GM12892 (cell line): ENCODE data around the gene KCNS1.

ENCODE experiments used
- DNase-seq: peaks from one replicate; pipeline ENCODE4 v3.0.0; 2011; ENCODE audit not compliant: insufficient read length
- FAIRE-seq: peaks from 2 replicates; lab custom pipeline; 2011; peaks lifted over from hg19 to GRCh38; lab: Jason Lieb, UNC
- POLR2A ChIP-seq: IDR thresholded peaks from 2 replicates; pipeline ENCODE4 v1.6.1; 2011; ENCODE audit warnings: low read depth, low read length, control low read depth
- POLR2AphosphoS5 ChIP-seq: IDR thresholded peaks from 2 replicates; pipeline ENCODE4 v1.6.1; 2011; ENCODE audit warnings: low read depth, low read length, control low read depth
- TAF1 ChIP-seq: IDR thresholded peaks from 2 replicates; pipeline ENCODE4 v1.6.1; 2011; ENCODE audit warnings: low read depth, mild to moderate bottlenecking, control low read depth, low read length, borderline replicate concordance

The KCNS1 gene

GRCh38 chr20:45087097-45087790 is 13.7 kb downstream of the KCNS1 start:
- DNase-seq (no peak), FAIRE-seq (no peak)
- TF ChIP-seq POLR2A (no peak), TAF1 (no peak), POLR2AphosphoS5 (no peak)

DNA sequence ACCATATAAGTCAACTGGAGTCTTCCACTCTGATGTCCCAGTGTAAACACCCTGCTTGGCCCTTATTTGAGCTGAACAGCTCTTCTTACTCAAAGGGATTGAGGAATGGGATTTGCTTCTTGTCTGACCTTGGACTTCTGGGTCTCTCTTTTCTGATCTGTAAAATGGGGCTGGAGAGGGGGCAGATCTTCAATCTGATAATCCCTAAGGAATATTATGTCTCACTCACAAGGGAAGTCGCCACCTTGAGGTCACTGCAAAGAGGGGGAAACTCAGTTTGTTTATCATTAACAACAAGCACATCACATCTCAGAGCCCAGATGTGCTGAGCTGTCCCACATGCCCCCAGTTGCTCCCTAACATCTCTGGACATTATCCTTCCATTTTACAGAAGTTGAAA is 15.1 kb downstream of the KCNS1 start:
- FAIRE-seq: no peak
- TF ChIP-seq TAF1: no peak
- TF ChIP-seq POLR2AphosphoS5: no peak
- no peak for TF ChIP-seq POLR2A
- DNase-seq: no peak

- DNase-seq: no peak
- TF ChIP-seq POLR2A (no peak), TAF1 (no peak), POLR2AphosphoS5 (no peak; the same call in 1 of the 2 replicates)
- FAIRE-seq: no peak
Measured at GRCh38 chr20:45085289-45085688, 15.6 kb downstream of the KCNS1 start.

- TF ChIP-seq POLR2A: no peak
- TF ChIP-seq TAF1: no peak
- TF ChIP-seq POLR2AphosphoS5: no peak
- no peak for FAIRE-seq
Measured at GRCh38 chr20:45083127-45083526, 17.8 kb downstream of the KCNS1 start.

DNA sequence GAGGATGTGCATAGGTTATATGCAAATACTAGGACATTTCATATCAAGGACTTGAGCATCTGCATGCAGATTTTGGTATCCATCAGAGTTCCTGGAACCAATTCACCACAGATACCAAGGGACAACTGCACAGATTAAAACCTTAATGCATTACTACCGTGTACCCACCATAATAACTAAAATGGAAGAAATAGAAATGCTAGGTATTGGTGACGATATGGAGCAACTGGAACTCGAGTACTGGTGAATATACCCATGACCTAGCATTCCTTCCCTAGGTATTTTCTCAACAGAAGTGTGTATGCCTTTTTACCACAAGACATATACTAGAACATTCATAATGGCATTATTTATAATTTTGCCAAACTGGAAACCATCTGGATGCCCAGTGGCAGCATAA is 18.5 kb downstream of the KCNS1 start:
- TF ChIP-seq TAF1: no peak
- no peak for TF ChIP-seq POLR2A
- TF ChIP-seq POLR2AphosphoS5: no peak
- DNase-seq: no peak
- no peak for FAIRE-seq

More at GRCh38 chr20:45083127-45083526, 17.8 kb downstream of the KCNS1 start:
- DNase-seq: no peak

- DNase-seq: no peak
- FAIRE-seq: no peak
- no peak for TF ChIP-seq POLR2A
- no peak for TF ChIP-seq POLR2AphosphoS5
- no peak for TF ChIP-seq TAF1
Measured at GRCh38 chr20:45080867-45081624, 19.9 kb downstream of the KCNS1 start.

DNA sequence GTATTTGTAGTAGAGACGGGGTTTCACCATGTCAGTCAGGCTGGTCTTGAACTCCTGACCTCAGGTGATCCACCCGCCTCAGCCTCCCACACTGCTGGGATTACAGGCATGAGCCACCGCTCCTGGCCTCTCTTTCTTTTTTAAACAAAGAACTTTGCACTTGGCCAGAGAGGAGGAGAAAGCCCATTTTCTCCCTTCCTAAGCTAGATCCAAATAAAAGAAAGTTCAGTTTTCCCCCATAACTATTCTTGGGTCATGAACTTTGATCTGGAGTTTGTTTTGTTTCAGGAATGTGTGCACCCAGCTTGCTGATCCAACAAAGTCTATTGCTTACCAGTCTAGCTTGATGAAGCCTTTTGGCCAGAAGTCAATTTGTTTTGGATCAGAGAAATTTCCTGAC is 23.4 kb downstream of the KCNS1 start:
- no peak for TF ChIP-seq POLR2AphosphoS5
- no peak for TF ChIP-seq TAF1
- TF ChIP-seq POLR2A: no peak
- DNase-seq (no peak), FAIRE-seq (no peak)

GRCh38 chr20:45073221-45073620 is 27.7 kb downstream of the KCNS1 start:
- FAIRE-seq: no peak
- no peak for DNase-seq

DNA sequence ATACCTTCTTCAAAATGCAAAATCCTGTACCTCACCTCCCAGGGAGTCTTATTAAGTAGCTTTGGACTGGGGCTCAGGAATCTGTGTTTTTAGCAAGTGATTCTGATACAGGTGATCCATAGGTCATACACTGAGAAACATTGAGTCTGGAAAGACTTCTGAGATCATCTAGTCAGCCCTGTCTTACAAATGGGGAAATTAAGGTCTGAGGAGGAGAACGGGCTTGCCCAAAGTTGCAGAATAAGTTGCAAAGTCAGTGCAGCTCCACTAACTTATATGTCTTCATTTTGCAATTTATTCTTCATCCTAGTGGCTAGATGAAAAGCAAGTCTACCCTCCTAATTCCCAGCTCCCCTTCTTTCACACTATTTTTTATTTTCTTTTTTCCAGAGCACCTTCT is 28.9 kb downstream of the KCNS1 start:
- FAIRE-seq: no peak
- TF ChIP-seq TAF1: no peak
- TF ChIP-seq POLR2AphosphoS5: no peak
- no peak for TF ChIP-seq POLR2A
- DNase-seq: no peak

More at GRCh38 chr20:45073221-45073620, 27.7 kb downstream of the KCNS1 start:
- no peak for TF ChIP-seq POLR2AphosphoS5
- no peak for TF ChIP-seq POLR2A

DNA sequence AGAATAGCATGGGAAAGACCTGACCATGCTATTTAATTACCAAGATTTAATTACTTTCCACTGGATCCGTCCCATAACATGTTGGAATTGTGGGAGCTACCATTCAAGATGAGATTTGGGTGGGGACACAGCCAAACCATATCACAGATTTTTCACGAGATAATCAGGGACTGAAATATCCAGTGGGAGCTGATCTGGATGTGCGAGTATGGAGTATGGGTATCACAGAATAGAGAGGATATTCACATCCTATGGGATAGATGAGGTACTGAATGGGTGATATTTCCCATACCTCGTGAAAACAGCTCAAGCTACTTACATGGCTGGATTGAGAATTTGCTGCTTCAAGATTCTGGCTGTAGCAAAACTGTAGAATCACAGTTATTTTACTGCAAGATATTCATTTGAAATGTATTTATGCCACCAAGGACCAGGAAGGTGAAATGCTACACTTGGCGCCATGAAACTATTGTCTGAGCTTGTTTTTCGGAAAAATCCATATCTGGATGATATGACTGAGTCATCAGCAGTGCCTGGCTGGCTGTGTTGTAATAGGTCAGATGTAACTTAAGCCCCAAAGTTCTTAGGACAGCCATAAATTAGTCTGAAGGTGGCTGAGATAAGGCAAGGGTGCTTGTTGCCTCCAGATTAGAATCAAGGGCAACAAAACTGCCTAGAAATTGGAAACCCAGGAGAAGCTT is 29.8 kb downstream of the KCNS1 start:
- no peak for FAIRE-seq
- no peak for DNase-seq
- TF ChIP-seq POLR2AphosphoS5: no peak
- no peak for TF ChIP-seq TAF1
- TF ChIP-seq POLR2A: no peak

DNA sequence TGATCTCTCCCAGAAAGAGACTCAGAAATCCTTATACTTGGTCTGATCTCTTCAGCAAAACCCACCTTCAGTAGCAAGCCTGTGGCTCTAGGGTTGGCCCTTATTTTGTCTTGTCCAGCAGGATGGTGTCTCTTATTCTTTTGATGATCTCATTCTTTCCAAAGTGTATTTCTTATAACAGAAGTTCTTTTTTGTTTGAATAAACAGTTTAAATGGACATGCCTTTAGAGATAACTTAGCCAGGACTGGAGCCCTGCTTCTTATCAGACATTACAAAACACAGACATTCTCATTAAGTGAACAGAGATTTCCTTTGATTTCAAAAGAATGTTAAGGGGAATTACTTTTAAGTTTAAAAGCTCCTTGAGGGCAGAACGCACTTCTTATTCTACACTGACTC is 31.7 kb downstream of the KCNS1 start:
- DNase-seq (no peak), FAIRE-seq (no peak)
- no peak for TF ChIP-seq TAF1
- TF ChIP-seq POLR2AphosphoS5: no peak
- no peak for TF ChIP-seq POLR2A

DNA sequence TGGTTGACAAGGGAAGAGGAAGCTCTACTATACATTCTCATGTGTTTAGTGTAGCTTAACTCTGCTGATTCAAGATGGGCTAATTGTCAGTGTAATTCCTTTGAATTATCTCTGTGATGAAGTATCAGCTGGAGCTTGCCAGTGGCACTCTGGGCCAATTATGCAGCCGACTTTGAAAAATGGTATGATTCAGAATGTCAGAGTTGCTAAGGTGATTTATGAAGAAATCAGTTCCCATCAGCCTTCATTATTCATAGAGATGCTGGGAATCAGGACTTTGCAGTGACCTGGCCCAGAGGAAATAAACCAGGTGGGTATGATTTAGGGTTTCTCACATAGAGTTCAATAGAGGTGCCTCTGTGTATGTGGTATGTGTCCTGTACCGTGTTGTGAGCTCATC is 33.4 kb downstream of the KCNS1 start:
- no peak for FAIRE-seq
- TF ChIP-seq POLR2AphosphoS5 (no peak), TAF1 (no peak), POLR2A (no peak)
- DNase-seq: no peak

DNA sequence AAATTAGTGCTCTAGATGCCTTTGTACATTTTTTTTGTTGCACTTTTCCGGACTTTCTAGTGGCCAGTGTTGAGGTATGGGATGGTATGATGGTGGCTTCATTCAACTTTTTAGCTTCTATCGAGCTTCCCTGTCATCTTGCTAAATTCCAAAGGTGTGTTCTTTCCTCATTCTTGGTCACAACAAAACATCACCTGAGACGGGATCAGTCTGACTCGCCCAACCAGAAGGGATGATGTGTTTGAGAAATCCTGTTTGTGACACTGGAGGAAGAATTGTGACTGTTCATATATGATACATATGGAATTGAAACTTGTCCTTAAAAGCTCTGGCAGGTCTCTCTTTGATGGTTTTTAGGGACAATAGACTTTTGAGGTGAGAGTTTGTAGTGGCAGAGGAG is 33.8 kb downstream of the KCNS1 start:
- no peak for TF ChIP-seq POLR2A
- no peak for TF ChIP-seq TAF1
- TF ChIP-seq POLR2AphosphoS5: no peak
- FAIRE-seq (no peak), DNase-seq (no peak)
